Endothelial cell of umbilical vein (primary cell): ENCODE results near the gene DLEU7. TPM values are rescaled to one million over a fixed set of nuclear protein-coding genes. Genes with fewer than 3 reads are reported as not detected.

ENCODE experiments used
- BruUV-seq: library from RNA; stranded (reverse); fragments of 400-500 nt; replicated peaks from 2 replicates; lab custom pipeline; 2021; lab: Mats Ljungman, UMichigan
- CTCF ChIA-PET: fragments of 300-600, 350-600 bp; sonication (Branson Sonifier 250); formaldehyde crosslinking; loops from one replicate; lab custom pipeline; 2021; ENCODE audit warnings: antibody characterized with exemption, inconsistent platforms; lab: Charles Lee
- POLR2A ChIA-PET: fragments of 300-600, 350-600 bp; sonication (Branson Sonifier 250); formaldehyde crosslinking; loops from one replicate; lab custom pipeline; 2021; ENCODE audit warnings: antibody characterized with exemption, inconsistent platforms; lab: Charles Lee
- DNase-seq: peaks from one replicate; pipeline ENCODE4 v3.0.0-alpha.2; 2011; ENCODE audit warnings: low read depth, low spot score
- FAIRE-seq: peaks from 2 replicates; lab custom pipeline; 2011; peaks lifted over from hg19 to GRCh38; lab: Jason Lieb, UNC
- H2AFZ ChIP-seq: 2 replicates; pipeline ENCODE4 v1.6.0; 2012; ENCODE audit warnings: low read depth, low read length, control low read depth, inconsistent platforms
- H3K27ac ChIP-seq: 2 replicates; pipeline ENCODE4 v1.5.1; 2011; ENCODE audit warnings: low read depth, mild to moderate bottlenecking, control low read depth, low read length, moderate library complexity; ENCODE audit not compliant: insufficient read depth
- H3K27me3 ChIP-seq, 2 experiments: 2 replicates each; pipeline versions ENCODE4 v1.6.0 to v1.6.1; 2011; ENCODE audit warnings: low read length in 2 of 2, mixed read lengths in 1 of 2; ENCODE audit not compliant: control insufficient read depth in 2 of 2, insufficient read depth in 2 of 2
- H3K36me3 ChIP-seq, 2 experiments: 2 replicates in 1 of 2; 3 replicates in 1 of 2; pipeline ENCODE4 v1.5.1; 2011; ENCODE audit warnings: low read length in 2 of 2, mild to moderate bottlenecking in 1 of 2, moderate library complexity in 1 of 2; ENCODE audit not compliant: control insufficient read depth in 2 of 2, insufficient read depth in 2 of 2; ENCODE audit errors: extremely low read depth in 1 of 2
- H3K4me1 ChIP-seq: 3 replicates; pipeline ENCODE4 v1.5.1; 2011; ENCODE audit warnings: mild to moderate bottlenecking, low read length; ENCODE audit not compliant: control insufficient read depth, insufficient read depth; ENCODE audit errors: extremely low read depth
- H3K4me2 ChIP-seq: 2 replicates; pipeline ENCODE4 v1.6.1; 2011; ENCODE audit warnings: low read length, control low read depth, mixed read lengths; ENCODE audit not compliant: insufficient read depth
- H3K4me3 ChIP-seq, 3 experiments: fragments of 200-600 bp in 1 of 3; sonication (generic), shearing (Covaris generic) in 1 of 3; replicated peaks in 1 of 3; 2 replicates each; pipeline ENCODE4 v1.5.1; 2011 to 2016; ENCODE audit warnings: control low read depth in 3 of 3, low read length in 3 of 3, mild to moderate bottlenecking in 2 of 3, inconsistent platforms in 1 of 3, low read depth in 1 of 3, moderate library complexity in 1 of 3; ENCODE audit not compliant: insufficient read depth in 1 of 3
- H3K79me2 ChIP-seq: 2 replicates; pipeline ENCODE4 v1.6.0; 2012; ENCODE audit warnings: low read length, inconsistent platforms; ENCODE audit not compliant: control insufficient read depth, insufficient read depth
- H3K9ac ChIP-seq: replicated peaks from 2 replicates; pipeline ENCODE3; 2011; ENCODE audit warnings: low read length, control low read depth; ENCODE audit not compliant: insufficient read depth; ENCODE audit errors: extremely low read depth
- H3K9me1 ChIP-seq: replicated peaks from 3 replicates; pipeline ENCODE4 v1.6.0; 2011; ENCODE audit warnings: mild to moderate bottlenecking, low read length; ENCODE audit not compliant: control insufficient read depth, insufficient read depth; ENCODE audit errors: extremely low read depth
- H3K9me3 ChIP-seq: replicated peaks from 2 replicates; pipeline ENCODE4 v1.5.1; 2012; ENCODE audit warnings: low read length, inconsistent platforms; ENCODE audit not compliant: control insufficient read depth, insufficient read depth
- H4K20me1 ChIP-seq: replicated peaks from 2 replicates; pipeline ENCODE3; 2011; ENCODE audit warnings: mild to moderate bottlenecking, low read length; ENCODE audit not compliant: control insufficient read depth, insufficient read depth; ENCODE audit errors: extremely low read depth
- EZH2 ChIP-seq: IDR thresholded peaks from 2 replicates; pipeline ENCODE4 v1.6.1; 2012; ENCODE audit warnings: borderline replicate concordance, low read depth, mild to moderate bottlenecking, moderate library complexity, low read length, inconsistent platforms; ENCODE audit not compliant: severe bottlenecking
- FOS ChIP-seq: IDR thresholded peaks from 2 replicates; pipeline ENCODE4 v1.6.1; 2011; ENCODE audit warnings: mild to moderate bottlenecking, low read length, moderate library complexity, borderline replicate concordance; ENCODE audit not compliant: insufficient read depth
- GATA2 ChIP-seq: IDR thresholded peaks from 2 replicates; pipeline ENCODE4 v1.7.0; 2011; ENCODE audit warnings: low read depth, mild to moderate bottlenecking, moderate library complexity, mixed read lengths, low read length; ENCODE audit not compliant: insufficient read length, insufficient read depth
- JUN ChIP-seq: IDR thresholded peaks from 2 replicates; pipeline ENCODE4 v1.6.1; 2011; ENCODE audit warnings: borderline replicate concordance, low read depth; ENCODE audit not compliant: insufficient read length, insufficient read depth
- MYC ChIP-seq: IDR thresholded peaks from one replicate; pipeline ENCODE4 v1.6.1; 2011; ENCODE audit warnings: mild to moderate bottlenecking, low read depth, low read length
- POLR2A ChIP-seq: IDR thresholded peaks from 2 replicates; pipeline ENCODE4 v1.6.1; 2012; ENCODE audit warnings: low read depth, mild to moderate bottlenecking, control low read depth, low read length
- POLR2AphosphoS5 ChIP-seq: IDR thresholded peaks from 2 replicates; pipeline ENCODE4 v1.6.1; 2012; ENCODE audit warnings: low read depth, mild to moderate bottlenecking, control low read depth, low read length, moderate library complexity; ENCODE audit not compliant: insufficient read depth
- dilution Hi-C: fragments of 300-500 bp; cut with MboI; formaldehyde crosslinking; loops from one replicate; pipeline ENCODE4 v1.15.0; 2019; ENCODE audit warnings: low sequenced_read_pairs; ENCODE audit not compliant: extremely low pct_ligation_motif_present
- intact Hi-C: fragments of 100-400 bp; cut with micrococcal nuclease; formaldehyde crosslinking; loops from one replicate; pipeline ENCODE4 v1.10.0; 2022
- polyA plus RNA-seq, 4 experiments: library from polyadenylated mRNA; depleted of rRNA in 3 of 4; stranded (reverse) in 3 of 4; unstranded in 1 of 4; fragments of >200 nt; gene quantifications; 2 replicates each; pipeline versions ENCODE4 v1.2.1 to v1.2.3, GENCODE V29; 2011 to 2012; ENCODE audit warnings: missing spikeins in 1 of 4
- total RNA-seq: library from RNA; stranded (reverse); gene quantifications from 2 replicates; pipeline ENCODE4 v1.2.3, GENCODE V29; 2021
- TF ChIP-seq, protein P1 (sequence below), 2 donors: IDR thresholded peaks; 1 replicate in 1 of 2; 2 replicates in 1 of 2; pipeline ENCODE4 v1.5.1; 2011; ENCODE audit warnings: low read length in 2 of 2, mild to moderate bottlenecking in 2 of 2, moderate library complexity in 2 of 2, control low read depth in 1 of 2, inconsistent platforms in 1 of 2, low read depth in 1 of 2; ENCODE audit not compliant: insufficient read depth in 1 of 2; ENCODE audit errors: extremely low read depth in 1 of 2
- TF ChIP-seq, protein P2 (sequence below): IDR thresholded peaks from 2 replicates; pipeline ENCODE4 v1.6.1; 2011; ENCODE audit not compliant: insufficient read depth, insufficient read length

Gene DLEU7
- total and polyA plus RNA-seq, 2 donors (not counting 3 experiments of a cell fraction or from before 2014, with no cell fraction given): not detected

DNA sequence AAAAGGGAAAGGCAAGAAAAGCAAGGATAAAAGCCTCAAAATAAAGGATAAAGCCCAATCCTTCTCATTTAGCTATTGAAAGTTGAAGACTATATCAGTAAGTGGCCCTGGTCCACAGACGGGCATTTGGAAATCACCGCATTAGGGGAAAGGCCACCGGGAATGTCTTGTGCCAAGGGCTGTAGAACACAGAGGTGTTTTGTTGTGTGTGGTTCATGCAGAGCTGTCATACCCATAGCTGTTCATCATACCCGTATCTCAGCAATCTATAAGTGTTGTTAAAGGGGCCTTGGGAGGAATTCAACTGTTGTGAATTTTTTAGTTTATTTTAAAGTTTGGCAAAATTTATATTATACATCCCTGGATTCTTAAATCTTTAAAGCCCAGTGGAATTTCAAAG, 33.0 kb downstream of the DLEU7 start:
- ChIA-PET POLR2A (no interaction called here), CTCF (interaction anchor here (1.0 to 1.9 kb wide), 3 partner anchors 10 to 813 kb away, joined by 3 to 10 read pairs (median 7); no protein-coding TSS in a partner anchor)
- DNase-seq (no peak), FAIRE-seq (no peak)
- BruUV-seq: no TSS peak
- H4K20me1 ChIP-seq: no peaks in the 10 kb centered on the region
- no peak overlapping the region for H2AFZ ChIP-seq
- intact Hi-C loops (no loop called here), dilution Hi-C loops (no loop called here)
- no peaks in the 10 kb centered on the region for H3K36me3 ChIP-seq
- TF ChIP-seq POLR2A (no peak), GATA2 (no peak), POLR2AphosphoS5 (no peak), EZH2 (no peak)
- no peak overlapping the region for H3K27ac ChIP-seq
- H3K9me1 ChIP-seq: no peaks in the 10 kb centered on the region
- H3K27me3 ChIP-seq: peaks cover 0 to 9% of the 10 kb centered on the region in 2 experiments
- no peaks in the 10 kb centered on the region for H3K79me2 ChIP-seq
- no peak overlapping the region for H3K4me3 ChIP-seq
- H3K4me1 ChIP-seq: no peaks in the 10 kb centered on the region
- H3K4me2 ChIP-seq: no peak overlapping the region
- no peak overlapping the region for H3K9ac ChIP-seq
- H3K9me3 ChIP-seq: no peaks in the 10 kb centered on the region

DNA sequence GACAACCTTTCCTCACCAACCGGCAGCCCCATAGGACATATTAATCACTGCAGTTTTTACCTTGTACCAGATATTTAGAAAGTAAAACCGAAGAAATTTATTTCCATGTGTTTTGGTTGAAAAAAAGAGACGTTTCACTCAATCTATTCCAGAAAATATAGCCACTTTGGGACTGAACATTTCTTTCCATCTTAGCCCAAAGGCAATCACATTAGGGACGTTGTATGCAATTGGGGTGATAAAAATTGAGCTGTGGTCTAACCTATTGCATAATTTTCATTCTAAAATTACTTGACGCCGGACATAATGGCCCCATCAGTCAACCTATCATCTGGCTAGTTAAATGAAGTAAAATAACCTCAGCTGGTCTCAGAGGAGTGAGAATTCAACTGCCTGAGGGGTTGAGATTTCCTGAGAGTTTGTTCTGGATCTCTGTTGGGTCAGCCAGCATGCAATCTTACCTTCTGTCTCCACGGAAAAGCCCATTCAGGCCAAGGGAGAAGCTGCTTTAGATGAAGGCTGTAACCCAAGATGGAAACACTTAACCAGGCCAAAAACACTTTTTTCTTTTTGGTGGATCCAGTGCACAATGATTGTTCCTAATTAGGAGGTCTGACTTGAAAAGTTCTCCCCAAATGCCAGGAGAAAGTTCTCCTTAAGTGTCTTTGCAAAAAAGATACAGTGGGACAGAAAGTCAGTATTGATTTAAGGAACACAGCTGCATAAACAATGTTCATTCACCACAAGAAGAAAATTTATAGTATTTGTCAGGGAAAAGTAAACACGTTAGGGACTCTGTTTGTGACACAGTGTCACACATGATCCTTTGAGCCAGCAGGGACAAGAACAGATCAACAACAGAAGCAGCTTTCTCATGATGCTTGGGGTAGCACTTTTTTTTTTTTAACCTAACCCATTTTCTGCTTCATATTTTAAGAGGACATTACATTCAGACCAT, 34.1 kb downstream of the DLEU7 start:
- no peak overlapping the region for H3K27ac ChIP-seq
- no peaks in the 10 kb centered on the region for H3K36me3 ChIP-seq
- TF ChIP-seq, protein P1, sequence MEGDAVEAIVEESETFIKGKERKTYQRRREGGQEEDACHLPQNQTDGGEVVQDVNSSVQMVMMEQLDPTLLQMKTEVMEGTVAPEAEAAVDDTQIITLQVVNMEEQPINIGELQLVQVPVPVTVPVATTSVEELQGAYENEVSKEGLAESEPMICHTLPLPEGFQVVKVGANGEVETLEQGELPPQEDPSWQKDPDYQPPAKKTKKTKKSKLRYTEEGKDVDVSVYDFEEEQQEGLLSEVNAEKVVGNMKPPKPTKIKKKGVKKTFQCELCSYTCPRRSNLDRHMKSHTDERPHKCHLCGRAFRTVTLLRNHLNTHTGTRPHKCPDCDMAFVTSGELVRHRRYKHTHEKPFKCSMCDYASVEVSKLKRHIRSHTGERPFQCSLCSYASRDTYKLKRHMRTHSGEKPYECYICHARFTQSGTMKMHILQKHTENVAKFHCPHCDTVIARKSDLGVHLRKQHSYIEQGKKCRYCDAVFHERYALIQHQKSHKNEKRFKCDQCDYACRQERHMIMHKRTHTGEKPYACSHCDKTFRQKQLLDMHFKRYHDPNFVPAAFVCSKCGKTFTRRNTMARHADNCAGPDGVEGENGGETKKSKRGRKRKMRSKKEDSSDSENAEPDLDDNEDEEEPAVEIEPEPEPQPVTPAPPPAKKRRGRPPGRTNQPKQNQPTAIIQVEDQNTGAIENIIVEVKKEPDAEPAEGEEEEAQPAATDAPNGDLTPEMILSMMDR (IDR thresholded peaks at IDR 0.05; ENCODE audit: extremely low read depth in 1 of 2, insufficient read depth in 1 of 2, low read depth in 1 of 2, low read length in 2 of 2): no peak
- TF ChIP-seq MYC: no peak
- TF ChIP-seq POLR2AphosphoS5: no peak
- TF ChIP-seq POLR2A: no peak
- TF ChIP-seq GATA2: no peak
- TF ChIP-seq FOS: no peak
- TF ChIP-seq, protein P2, sequence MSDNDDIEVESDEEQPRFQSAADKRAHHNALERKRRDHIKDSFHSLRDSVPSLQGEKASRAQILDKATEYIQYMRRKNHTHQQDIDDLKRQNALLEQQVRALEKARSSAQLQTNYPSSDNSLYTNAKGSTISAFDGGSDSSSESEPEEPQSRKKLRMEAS: no peak
- TF ChIP-seq EZH2: no peak
- no peak for TF ChIP-seq JUN
- CTCF ChIA-PET: interaction anchor here (1.0 to 1.9 kb wide), 3 partner anchors 9 to 812 kb away, joined by 3 to 10 read pairs (median 7); no protein-coding TSS in a partner anchor
- dilution Hi-C loops: no loop called here
- intact Hi-C loops: loop anchor here (2.0 to 5.0 kb wide), 2 partner anchors 103 to 261 kb away; no protein-coding TSS in a partner anchor
- H3K4me1 ChIP-seq: no peaks in the 10 kb centered on the region
- no peak overlapping the region for H3K4me2 ChIP-seq
- no peaks in the 10 kb centered on the region for H3K9me3 ChIP-seq
- peaks cover 0 to 9% of the 10 kb centered on the region in 2 experiments for H3K27me3 ChIP-seq
- H4K20me1 ChIP-seq: no peaks in the 10 kb centered on the region
- H3K9me1 ChIP-seq: no peaks in the 10 kb centered on the region
- no peak overlapping the region for H3K9ac ChIP-seq
- no peak overlapping the region for H3K4me3 ChIP-seq
- no peak for FAIRE-seq
- no TSS peak for BruUV-seq
- POLR2A ChIA-PET: no interaction called here
- H2AFZ ChIP-seq: no peak overlapping the region
- DNase-seq: no peak
- no peaks in the 10 kb centered on the region for H3K79me2 ChIP-seq
